ENCODE data around the gene DHX35.

GRCh38 chr20:39059036-39059435 is 96.9 kb downstream of the DHX35 start:
- TF ChIP-seq ZNF138 (CRISPR knock-in tag; conservative IDR thresholded peaks at IDR 0.05) (no peak), USF1 (CRISPR knock-in tag; IDR thresholded peaks at IDR 0.05) (no peak), ZNF512 (CRISPR knock-in tag; IDR thresholded peaks at IDR 0.05; ENCODE audit: borderline replicate concordance) (no peak), TEAD4 (CRISPR knock-in tag; IDR thresholded peaks at IDR 0.05) (no peak), ARID4B (CRISPR knock-in tag; IDR thresholded peaks at IDR 0.05; ENCODE audit: borderline replicate concordance) (no peak), ATF3 (CRISPR knock-in tag; conservative IDR thresholded peaks at IDR 0.05) (no peak), CTCF (IDR thresholded peaks at IDR 0.05) (no peak), GABPB1 (CRISPR knock-in tag; IDR thresholded peaks at IDR 0.05) (no peak)
